ENCODE measurements around the gene CLDN10. TPM values are rescaled to one million over a fixed set of nuclear protein-coding genes. Genes with fewer than 3 reads are reported as not detected.
A peak's percentile ranks its signal among the peaks of the same experiment; 100 is the strongest.

CLDN10 gene
- total RNA-seq, 1 experiment from 2014 or later, result not detected

GRCh38 chr13:95527955-95528354 lies 24.6 kb upstream of the CLDN10 start:
- ChIA-PET POLR2A (ENCODE audit: unreplicated experiment) (no interaction called here), CTCF (no interaction called here)
- Histone ChIP-seq H3K9ac (ENCODE audit: low read length) (no peak overlapping the region), H2AFZ (ENCODE audit: low read length) (no peak overlapping the region), H3K4me3 (ENCODE audit: low read length) (no peak overlapping the region), H3K9me2 (replicated peaks; ENCODE audit: low read length) (no peaks in the 10 kb centered on the region), H3K9me3 (ENCODE audit: low read length) (no peaks in the 10 kb centered on the region), H3K4me2 (ENCODE audit: low read length) (no peak overlapping the region), H3K36me3 (ENCODE audit: low read depth, low read length) (no peaks in the 10 kb centered on the region), H3K27ac (ENCODE audit: low read length) (no peak overlapping the region), H3K27me3 (ENCODE audit: low read length) (no peaks in the 10 kb centered on the region), H3K79me2 (ENCODE audit: low read length) (no peaks in the 10 kb centered on the region), H3F3A (ENCODE audit: low read length, unreplicated experiment) (no peaks in the 10 kb centered on the region), H3K4me1 (ENCODE audit: insufficient read depth, low read length) (peaks cover 34% of the 10 kb centered on the region), H4K20me1 (ENCODE audit: low read length) (0 out of 2 replicates have a peak, but pooled peaks cover 2% of the 10 kb centered on the region)
- TF ChIP-seq EZH2 (IDR thresholded peaks at IDR 0.05; ENCODE audit: low read length, unreplicated experiment), result no peak
- no peak for TF ChIP-seq CTCF (conservative IDR thresholded peaks at IDR 0.05; ENCODE audit: low read depth, low read length)
- TF ChIP-seq EZH2phosphoT487 (IDR thresholded peaks at IDR 0.05; ENCODE audit: borderline replicate concordance, low read length), result no peak
- intact Hi-C loops (cut with micrococcal nuclease), result no loop called here
- ATAC-seq (no peak), DNase-seq (no peak)
- no TSS peak for BruUV-seq (replicated peaks)

- TF ChIP-seq EZH2 (IDR thresholded peaks at IDR 0.05; ENCODE audit: low read length, unreplicated experiment), result no peak
- TF ChIP-seq CTCF (conservative IDR thresholded peaks at IDR 0.05; ENCODE audit: low read depth, low read length), result no peak
- TF ChIP-seq EZH2phosphoT487 (IDR thresholded peaks at IDR 0.05; ENCODE audit: borderline replicate concordance, low read length), result no peak
- H4K20me1 ChIP-seq (ENCODE audit: low read length), result 0 out of 2 replicates have a peak, but pooled peaks cover 2% of the 10 kb centered on the region
- H3K4me2 ChIP-seq (ENCODE audit: low read length), result peak overlapping the region; percentile 38; the same call in 1 of the 2 replicates
- no peaks in the 10 kb centered on the region for H3K27me3 ChIP-seq (ENCODE audit: low read length)
- H3K9me3 ChIP-seq (ENCODE audit: low read length), result no peaks in the 10 kb centered on the region
- peak; percentile 72 for ATAC-seq
- intact Hi-C loops (cut with micrococcal nuclease), result loop anchor here (2.0 to 10.0 kb wide), 2 partner anchors 35 to 95 kb away; no protein-coding TSS in a partner anchor
- no peak overlapping the region for H3K4me3 ChIP-seq (ENCODE audit: low read length)
- H3K27ac ChIP-seq (ENCODE audit: low read length), result no peak overlapping the region; the same call in 1 of the 2 replicates
- no TSS peak for BruUV-seq (replicated peaks)
- no peaks in the 10 kb centered on the region for H3K79me2 ChIP-seq (ENCODE audit: low read length)
- no peaks in the 10 kb centered on the region for H3K36me3 ChIP-seq (ENCODE audit: low read depth, low read length)
- peaks cover 49% of the 10 kb centered on the region for H3K4me1 ChIP-seq (ENCODE audit: insufficient read depth, low read length)
- ChIA-PET POLR2A (ENCODE audit: unreplicated experiment) (no interaction called here), CTCF (no interaction called here)
- H3K9ac ChIP-seq (ENCODE audit: low read length), result no peak overlapping the region
- DNase-seq, result peak; percentile 90
- H3F3A ChIP-seq (ENCODE audit: low read length, unreplicated experiment), result no peaks in the 10 kb centered on the region
- H3K9me2 ChIP-seq (replicated peaks; ENCODE audit: low read length), result no peaks in the 10 kb centered on the region
- no peak overlapping the region for H2AFZ ChIP-seq (ENCODE audit: low read length)
Observed at GRCh38 chr13:95530178-95530577, 22.3 kb upstream of the CLDN10 start.

GRCh38 chr13:95533545-95534160 lies 18.9 kb upstream of the CLDN10 start:
- H2AFZ ChIP-seq (ENCODE audit: low read length), result no peak overlapping the region
- intact Hi-C loops (cut with micrococcal nuclease), result loop anchor here (10.0 kb wide), 1 partner anchor 91 kb away; no protein-coding TSS in a partner anchor
- no peak for ATAC-seq

More at GRCh38 chr13:95533545-95534160, 18.9 kb upstream of the CLDN10 start:
- Histone ChIP-seq H3K4me2 (ENCODE audit: low read length) (no peak overlapping the region), H3K9ac (ENCODE audit: low read length) (no peak overlapping the region), H3K36me3 (ENCODE audit: low read depth, low read length) (no peaks in the 10 kb centered on the region), H3K27ac (ENCODE audit: low read length) (no peak overlapping the region), H4K20me1 (ENCODE audit: low read length) (0 out of 2 replicates have a peak, but pooled peaks cover 2% of the 10 kb centered on the region), H3K79me2 (ENCODE audit: low read length) (no peaks in the 10 kb centered on the region), H3K27me3 (ENCODE audit: low read length) (no peaks in the 10 kb centered on the region), H3K9me2 (replicated peaks; ENCODE audit: low read length) (no peaks in the 10 kb centered on the region), H3F3A (ENCODE audit: low read length, unreplicated experiment) (no peaks in the 10 kb centered on the region), H3K4me1 (ENCODE audit: insufficient read depth, low read length) (peaks cover 61% of the 10 kb centered on the region), H3K9me3 (ENCODE audit: low read length) (no peaks in the 10 kb centered on the region), H3K4me3 (ENCODE audit: low read length) (no peak overlapping the region)
- TF ChIP-seq EZH2 (IDR thresholded peaks at IDR 0.05; ENCODE audit: low read length, unreplicated experiment), result no peak
- TF ChIP-seq EZH2phosphoT487 (IDR thresholded peaks at IDR 0.05; ENCODE audit: borderline replicate concordance, low read length), result no peak
- no peak for TF ChIP-seq CTCF (conservative IDR thresholded peaks at IDR 0.05; ENCODE audit: low read depth, low read length)
- ChIA-PET CTCF (no interaction called here), POLR2A (ENCODE audit: unreplicated experiment) (no interaction called here)
- no TSS peak for BruUV-seq (replicated peaks)
- no peak for DNase-seq

Measured in PC-3 (cell line).